HG02678 (cell line): ENCODE results near the gene TLE3.
A peak's percentile ranks its signal among the peaks of the same experiment; 100 is the strongest.
"Not testable (repeated sequence)": the region's sequence is repeated elsewhere in the genome, so short reads cannot be mapped to it uniquely, and the experiment has no call there.

Experiments used
- ATAC-seq: cut with Tn5 transposase; IDR thresholded peaks from one replicate; pipeline ENCODE4 v1.9.1; 2021; ENCODE audit warnings: mild to moderate bottlenecking, moderate library complexity; ENCODE audit not compliant: unreplicated experiment

TLE3 gene

GRCh38 chr15:70097321-70098152 is at the start of gene TLE3:
TLE3 (minus strand) TSS chr15:70097917; CDS start chr15:70096798, 1,119 bp downstream.
- ATAC-seq: peak; percentile 59

- ATAC-seq: no peak
These were observed 49.6 kb upstream of the TLE3 start for GRCh38 chr15:70147178-70147760.

GRCh38 chr15:70146771-70147170 is 49.1 kb upstream of the TLE3 start:
- ATAC-seq: no peak

DNA sequence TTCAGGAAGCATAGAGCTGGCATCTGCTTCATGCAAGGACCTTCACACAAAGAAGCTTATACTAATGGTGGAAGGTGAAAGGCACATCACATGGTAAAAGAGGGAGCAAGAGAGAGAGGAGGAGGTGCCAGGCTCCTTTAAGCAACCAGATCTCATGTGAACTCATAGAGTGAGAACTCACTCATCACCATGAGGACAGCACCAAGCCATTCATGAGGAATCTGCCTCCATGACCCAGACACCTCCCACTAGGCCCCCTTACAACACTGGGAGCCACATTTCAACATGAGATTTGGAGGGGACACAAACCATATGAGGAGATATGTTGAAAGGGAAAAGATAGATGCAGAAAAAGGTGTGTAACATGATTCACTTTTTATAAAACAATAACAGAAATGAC is 48.4 kb upstream of the TLE3 start:
- ATAC-seq: no peak

DNA sequence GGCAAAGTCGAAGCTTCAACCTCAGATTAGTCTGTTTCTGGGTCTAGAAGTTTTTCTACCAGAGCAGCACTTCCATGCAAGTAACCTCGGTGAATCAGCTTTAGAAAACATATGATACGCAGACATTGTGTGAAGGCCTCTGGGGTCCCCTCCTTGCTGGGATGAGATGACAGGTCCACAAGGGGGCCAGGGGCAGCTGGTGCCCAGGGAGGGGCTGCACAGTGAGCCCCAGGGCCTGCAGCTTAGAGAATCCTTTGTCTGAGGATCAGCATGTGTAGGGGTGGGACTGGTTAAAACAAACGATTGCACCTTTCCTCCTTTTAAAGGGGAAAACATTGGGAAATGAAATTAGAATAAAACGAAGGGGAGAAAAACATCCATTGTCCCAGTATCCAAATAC is 47.5 kb upstream of the TLE3 start:
- no peak for ATAC-seq

GRCh38 chr15:70142322-70143191 is 44.8 kb upstream of the TLE3 start:
- ATAC-seq: no peak

GRCh38 chr15:70142072-70142321 is 44.3 kb upstream of the TLE3 start:
- no peak for ATAC-seq

GRCh38 chr15:70141376-70142071 is 43.8 kb upstream of the TLE3 start:
- no peak for ATAC-seq

DNA sequence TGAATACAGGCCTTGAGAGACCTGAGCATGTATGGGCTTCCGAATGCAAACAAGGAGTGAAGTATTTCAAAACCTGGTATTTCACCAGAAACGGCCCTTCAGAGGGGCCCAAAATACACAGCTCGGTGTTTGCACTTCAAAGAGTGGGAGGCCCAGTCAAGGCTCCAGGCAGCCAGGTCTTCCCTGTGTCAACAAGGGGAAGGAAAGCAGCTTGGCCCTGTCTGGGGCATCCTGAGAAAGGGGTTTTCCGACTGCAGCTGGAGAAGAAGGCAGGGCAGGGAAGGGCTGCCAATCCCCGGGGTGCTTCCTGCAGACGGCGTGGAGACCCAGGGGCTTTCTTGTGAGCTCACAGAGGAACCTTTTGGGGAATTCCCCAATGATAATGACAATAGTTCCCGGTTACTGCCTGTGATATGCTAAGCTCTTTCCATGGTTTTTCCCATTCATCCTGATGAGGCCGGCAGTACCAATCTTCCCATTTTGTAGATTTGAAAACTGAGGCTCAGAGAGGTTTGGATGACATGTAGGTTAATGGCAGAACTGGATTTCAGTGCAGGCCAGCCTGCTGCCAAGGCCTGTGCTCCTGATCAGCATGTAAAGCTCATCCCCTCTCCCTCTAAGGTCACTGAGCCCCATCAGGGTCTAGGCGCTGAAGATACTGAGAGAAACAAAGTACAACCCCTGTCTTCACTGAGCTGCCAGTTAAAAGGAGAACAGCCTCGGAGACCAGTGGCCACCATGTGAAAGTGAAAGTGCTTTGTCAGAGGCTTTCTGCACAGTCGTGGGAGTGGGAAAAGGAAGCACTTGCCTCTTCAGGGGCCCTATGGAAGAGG is 43.0 kb upstream of the TLE3 start:
- no peak for ATAC-seq

- ATAC-seq: no peak
These were observed 42.4 kb upstream of the TLE3 start for GRCh38 chr15:70140025-70140542.

DNA sequence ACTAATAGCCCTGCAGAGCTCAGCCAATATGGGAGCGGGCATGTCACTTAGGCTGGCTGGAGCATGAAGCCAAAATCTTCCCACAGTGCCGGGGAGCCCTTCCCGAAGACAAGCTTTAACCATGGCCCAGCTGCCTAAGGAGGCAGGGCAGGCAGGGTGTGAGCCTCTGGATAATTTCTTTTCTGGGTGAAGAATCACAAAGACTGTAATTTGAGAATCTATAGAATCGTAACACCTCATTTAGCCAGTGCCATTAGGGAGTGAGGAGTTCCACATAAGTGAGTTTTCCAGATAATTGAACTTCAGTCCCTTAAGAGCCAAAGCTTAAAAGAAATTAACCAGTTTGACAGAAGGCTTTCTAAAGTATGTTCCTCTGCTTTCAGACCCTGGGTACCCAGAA is 40.2 kb upstream of the TLE3 start:
- no peak for ATAC-seq

DNA sequence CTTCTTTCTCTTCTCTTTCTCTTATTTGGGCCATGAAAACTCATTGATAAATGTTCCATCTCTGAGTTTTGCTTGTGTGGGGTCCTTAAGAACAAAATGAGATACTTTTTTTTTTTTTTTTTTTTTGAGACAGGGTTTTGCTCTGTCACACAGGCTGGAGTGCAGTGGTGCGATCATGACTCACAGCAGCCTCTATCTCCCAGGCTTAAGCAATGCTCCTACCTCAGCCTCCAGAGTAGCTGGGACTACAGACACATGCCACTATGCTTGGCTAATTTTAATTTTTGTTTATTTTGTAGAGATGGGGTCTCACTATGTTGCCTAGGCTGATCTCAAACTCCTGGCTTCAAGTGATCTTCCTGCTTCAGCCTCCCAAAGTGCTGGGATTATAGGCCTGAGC is 39.3 kb upstream of the TLE3 start:
- ATAC-seq: not testable (repeated sequence)

GRCh38 chr15:70133781-70134421 is 36.2 kb upstream of the TLE3 start:
- ATAC-seq: no peak

GRCh38 chr15:70133296-70133695 is 35.6 kb upstream of the TLE3 start:
- ATAC-seq: no peak

DNA sequence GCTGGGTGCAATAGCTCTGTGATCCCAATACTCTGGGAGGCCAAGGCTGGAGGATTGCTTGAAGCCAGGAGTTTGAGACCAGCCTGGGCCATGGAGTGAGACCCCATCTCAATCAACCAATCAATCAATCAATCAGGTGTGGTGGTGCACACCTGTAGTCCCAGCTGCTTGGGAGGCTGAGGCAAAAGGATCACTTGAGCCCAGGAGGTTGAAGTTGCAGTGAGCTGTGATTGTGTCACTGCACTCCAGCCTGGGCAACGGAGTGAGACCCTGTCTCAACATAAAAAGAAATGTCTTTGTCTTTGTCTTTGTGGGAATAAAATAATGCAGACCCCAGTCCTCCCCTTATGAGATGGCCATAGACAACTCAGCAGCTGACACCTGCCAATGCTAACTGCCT is 34.9 kb upstream of the TLE3 start:
- ATAC-seq: no peak

GRCh38 chr15:70132139-70132538 is 34.4 kb upstream of the TLE3 start:
- no peak for ATAC-seq

DNA sequence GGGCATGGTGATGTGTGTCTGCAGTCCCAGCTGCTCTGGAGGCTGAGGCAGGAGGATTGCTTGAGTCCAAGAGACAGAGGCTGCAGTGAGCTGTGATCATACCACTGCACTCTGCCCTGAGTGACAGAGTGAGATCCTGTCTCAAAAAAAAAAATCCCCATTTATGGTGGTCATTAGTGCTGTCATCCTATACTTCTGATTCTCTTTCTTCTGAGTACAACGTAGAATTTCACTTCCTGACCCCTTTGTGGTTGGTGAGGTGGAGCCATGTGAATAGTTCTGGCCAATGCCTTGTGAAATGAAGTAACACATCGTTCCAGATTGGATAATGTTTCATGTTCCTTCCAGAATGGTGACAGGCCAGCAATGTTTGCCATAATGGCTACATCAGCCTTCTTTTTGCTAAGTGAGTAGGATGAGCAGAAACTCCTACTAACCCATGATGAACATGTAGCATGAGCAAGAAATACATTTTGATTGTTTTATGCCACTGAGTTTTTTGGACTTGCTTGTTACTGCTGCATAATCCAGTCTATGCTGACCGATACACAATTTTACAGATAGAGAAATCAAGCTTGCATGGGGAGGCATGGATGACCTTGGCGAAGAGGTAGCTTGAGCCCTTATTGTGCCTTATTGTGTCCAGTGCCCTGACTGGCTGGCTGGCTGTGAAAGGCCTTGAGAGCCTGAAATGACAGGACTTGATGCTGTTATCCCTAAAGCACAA is 30.9 kb upstream of the TLE3 start:
- ATAC-seq: no peak

DNA sequence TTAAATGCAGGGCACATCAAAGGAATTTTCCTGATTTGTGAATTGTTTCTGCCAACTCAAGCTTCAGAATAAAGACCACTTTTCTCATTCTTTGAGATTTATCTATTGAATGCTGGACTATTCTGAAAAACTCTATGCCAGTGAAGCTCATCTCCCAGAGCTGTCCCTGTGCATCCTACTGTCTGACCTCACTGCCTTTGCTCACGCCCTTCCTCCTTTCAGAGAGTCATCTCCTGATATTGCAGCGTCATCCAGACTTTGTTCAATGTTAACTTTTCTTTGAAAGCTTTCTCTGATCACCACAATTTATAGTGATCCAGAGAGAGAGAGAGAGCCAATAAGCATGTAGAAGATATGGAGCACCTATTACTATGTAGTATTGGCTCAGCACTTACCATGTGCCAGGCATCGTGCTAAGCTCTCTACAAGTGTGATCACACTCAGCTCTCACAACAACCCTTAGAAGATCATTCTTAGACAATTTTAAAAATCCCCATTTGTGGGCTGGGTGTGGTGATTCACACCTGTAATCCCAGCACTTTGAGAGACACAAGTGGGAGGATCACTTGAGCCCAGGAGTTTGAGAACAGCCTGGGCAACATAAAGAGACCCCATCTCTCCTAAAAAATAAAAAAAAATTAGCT is 30.2 kb upstream of the TLE3 start:
- no peak for ATAC-seq
